Globus pallidus (tissue), 1 donor: ENCODE data around the gene PLCD1.
"Not testable (repeated sequence)": the region's sequence is repeated elsewhere in the genome, so short reads cannot be mapped to it uniquely, and the experiment has no call there.

Experiments
- DNase-seq: peaks from one replicate; pipeline ENCODE4 v3.0.0-alpha.2; 2015; ENCODE audit warnings: low spot score

The PLCD1 gene

GRCh38 chr3:38036906-38037305, 7.5 kb upstream of the PLCD1 start:
- DNase-seq, result no peak

- no peak for DNase-seq
Measured at GRCh38 chr3:38036286-38036685, 6.8 kb upstream of the PLCD1 start.

- DNase-seq, result not testable (repeated sequence)
Measured at GRCh38 chr3:38034335-38034734, 4.9 kb upstream of the PLCD1 start.

- not testable (repeated sequence) for DNase-seq
Measured at GRCh38 chr3:38033586-38033985, 4.1 kb upstream of the PLCD1 start.

GRCh38 chr3:38032328-38032865, 3.0 kb upstream of the PLCD1 start:
- DNase-seq, result no peak

- no peak for DNase-seq
Measured at GRCh38 chr3:38031022-38031994, 1.9 kb upstream of the PLCD1 start.

- DNase-seq, result no peak
Measured at GRCh38 chr3:38030126-38031021, 932 bp upstream of the PLCD1 start.

GRCh38 chr3:38028621-38029361, 651 bp downstream of the PLCD1 start:
- DNase-seq, result no peak

GRCh38 chr3:38027466-38028465, 1.7 kb downstream of the PLCD1 start:
- DNase-seq, result no peak

GRCh38 chr3:38026856-38027255, 2.6 kb downstream of the PLCD1 start:
- DNase-seq, result no peak

- no peak for DNase-seq
Measured at GRCh38 chr3:38022896-38023709, 6.3 kb downstream of the PLCD1 start.

- DNase-seq, result no peak
Measured at GRCh38 chr3:38022301-38022700, 7.1 kb downstream of the PLCD1 start.

- DNase-seq, result no peak
Measured at GRCh38 chr3:38021196-38021595, 8.2 kb downstream of the PLCD1 start.

GRCh38 chr3:38020342-38020726, 9.1 kb downstream of the PLCD1 start:
- DNase-seq, result no peak

- no peak for DNase-seq
Measured at GRCh38 chr3:38019658-38020341, 9.6 kb downstream of the PLCD1 start.

- no peak for DNase-seq
Measured at GRCh38 chr3:38018296-38019266, 10.9 kb downstream of the PLCD1 start.

GRCh38 chr3:38017445-38018295, 11.8 kb downstream of the PLCD1 start:
- no peak for DNase-seq
